ENCODE measurements around the gene CX3CL1. TPM values are rescaled to one million over a fixed set of nuclear protein-coding genes. Genes with fewer than 3 reads are reported as not detected.

CX3CL1 gene
- total RNA-seq, 5 donors from 2014 or later (not counting 1 experiment from before 2014, with no cell fraction given), result 0.13 to 0.18 (median 0.16) TPM; not detected in 2

DNA sequence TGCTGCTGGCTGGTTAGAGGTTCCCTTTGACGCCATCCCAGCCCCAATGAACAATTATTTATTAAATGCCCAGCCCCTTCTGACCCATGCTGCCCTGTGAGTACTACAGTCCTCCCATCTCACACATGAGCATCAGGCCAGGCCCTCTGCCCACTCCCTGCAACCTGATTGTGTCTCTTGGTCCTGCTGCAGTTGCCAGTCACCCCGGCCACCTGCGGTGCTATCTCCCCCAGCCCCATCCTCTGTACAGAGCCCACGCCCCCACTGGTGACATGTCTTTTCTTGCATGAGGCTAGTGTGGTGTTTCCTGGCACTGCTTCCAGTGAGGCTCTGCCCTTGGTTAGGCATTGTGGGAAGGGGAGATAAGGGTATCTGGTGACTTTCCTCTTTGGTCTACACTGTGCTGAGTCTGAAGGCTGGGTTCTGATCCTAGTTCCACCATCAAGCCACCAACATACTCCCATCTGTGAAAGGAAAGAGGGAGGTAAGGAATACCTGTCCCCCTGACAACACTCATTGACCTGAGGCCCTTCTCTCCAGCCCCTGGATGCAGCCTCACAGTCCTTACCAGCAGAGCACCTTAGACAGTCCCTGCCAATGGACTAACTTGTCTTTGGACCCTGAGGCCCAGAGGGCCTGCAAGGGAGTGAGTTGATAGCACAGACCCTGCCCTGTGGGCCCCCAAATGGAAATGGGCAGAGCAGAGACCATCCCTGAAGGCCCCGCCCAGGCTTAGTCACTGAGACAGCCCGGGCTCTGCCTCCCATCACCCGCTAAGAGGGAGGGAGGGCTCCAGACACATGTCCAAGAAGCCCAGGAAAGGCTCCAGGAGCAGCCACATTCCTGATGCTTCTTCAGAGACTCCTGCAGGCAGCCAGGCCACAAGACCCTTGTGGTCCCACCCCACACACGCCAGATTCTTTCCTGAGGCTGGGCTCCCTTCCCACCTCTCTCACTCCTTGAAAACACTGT, 11.3 kb downstream of the CX3CL1 start:
- Histone ChIP-seq H3K4me1 (ENCODE audit: control insufficient read depth in 1 of 2, extremely low read depth in 1 of 2, insufficient read depth in 2 of 2, low read length in 2 of 2) (peaks cover 0 to 6% of the 10 kb centered on the region in 2 experiments), H3K27me3 (replicated peaks in 1 of 2; ENCODE audit: control insufficient read depth in 2 of 2, extremely low read depth in 1 of 2, insufficient read depth in 2 of 2, low read length in 1 of 2) (peaks cover 0 to 12% of the 10 kb centered on the region in 2 experiments), H3K36me3 (ENCODE audit: control insufficient read depth in 2 of 2, extremely low read depth in 1 of 2, insufficient read depth in 1 of 2, low read length in 1 of 2) (no peaks in the 10 kb centered on the region), H3K4me3 (ENCODE audit: control insufficient read depth in 1 of 2, extremely low read depth in 1 of 2, low read length in 1 of 2) (no peak overlapping the region), H3K9me3 (no peaks in the 10 kb centered on the region), H3K27ac (ENCODE audit: low read length) (no peak overlapping the region)
- ATAC-seq (replicated peaks in 1 of 4), result no peak
- H3K27ac Mint-ChIP-seq, result no peak overlapping the region
- no peak for DNase-seq
- H3K4me1 Mint-ChIP-seq, result peaks cover 0 to 9% (median 8%) of the 10 kb centered on the region in 3 donors
- H3K27me3 Mint-ChIP-seq, result no peaks in the 10 kb centered on the region
- H3K36me3 Mint-ChIP-seq, result no peaks in the 10 kb centered on the region
- ChIA-PET CTCF (no interaction called here), POLR2A (no interaction called here)
- H3K9me3 Mint-ChIP-seq, result no peaks in the 10 kb centered on the region
- WGBS (ENCODE audit: insufficient coverage), result 88% methylated on average over 5 of the region's 8 CpGs
- H3K4me3 Mint-ChIP-seq, result no peak overlapping the region

DNA sequence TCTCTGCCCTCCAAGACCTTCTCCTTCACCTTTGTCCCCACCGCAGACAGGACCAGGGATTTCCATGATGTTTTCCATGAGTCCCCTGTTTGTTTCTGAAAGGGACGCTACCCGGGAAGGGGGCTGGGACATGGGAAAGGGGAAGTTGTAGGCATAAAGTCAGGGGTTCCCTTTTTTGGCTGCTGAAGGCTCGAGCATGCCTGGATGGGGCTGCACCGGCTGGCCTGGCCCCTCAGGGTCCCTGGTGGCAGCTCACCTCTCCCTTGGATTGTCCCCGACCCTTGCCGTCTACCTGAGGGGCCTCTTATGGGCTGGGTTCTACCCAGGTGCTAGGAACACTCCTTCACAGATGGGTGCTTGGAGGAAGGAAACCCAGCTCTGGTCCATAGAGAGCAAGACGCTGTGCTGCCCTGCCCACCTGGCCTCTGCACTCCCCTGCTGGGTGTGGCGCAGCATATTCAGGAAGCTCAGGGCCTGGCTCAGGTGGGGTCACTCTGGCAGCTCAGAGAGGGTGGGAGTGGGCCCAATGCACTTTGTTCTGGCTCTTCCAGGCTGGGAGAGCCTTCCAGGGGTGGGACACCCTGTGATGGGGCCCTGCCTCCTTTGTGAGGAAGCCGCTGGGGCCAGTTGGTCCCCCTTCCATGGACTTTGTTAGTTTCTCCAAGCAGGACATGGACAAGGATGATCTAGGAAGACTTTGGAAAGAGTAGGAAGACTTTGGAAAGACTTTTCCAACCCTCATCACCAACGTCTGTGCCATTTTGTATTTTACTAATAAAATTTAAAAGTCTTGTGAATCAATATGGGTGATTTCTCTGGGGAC, 12.2 kb downstream of the CX3CL1 start:
- H3K4me3 ChIP-seq (ENCODE audit: control insufficient read depth in 1 of 2, extremely low read depth in 1 of 2, low read length in 1 of 2), result no peak overlapping the region
- H3K4me1 Mint-ChIP-seq, result peaks cover 0 to 9% (median 8%) of the 10 kb centered on the region in 3 donors
- no peak overlapping the region for H3K27ac ChIP-seq (ENCODE audit: low read length)
- no peaks in the 10 kb centered on the region for H3K36me3 Mint-ChIP-seq
- H3K9me3 Mint-ChIP-seq, result no peaks in the 10 kb centered on the region
- ATAC-seq (replicated peaks in 1 of 4) (no peak), DNase-seq (no peak)
- no peak overlapping the region for H3K27ac Mint-ChIP-seq
- H3K4me1 ChIP-seq (ENCODE audit: control insufficient read depth in 1 of 2, extremely low read depth in 1 of 2, insufficient read depth in 2 of 2, low read length in 2 of 2), result peaks cover 0 to 6% of the 10 kb centered on the region in 2 experiments
- peaks cover 0 to 14% of the 10 kb centered on the region in 2 experiments for H3K27me3 ChIP-seq (replicated peaks in 1 of 2; ENCODE audit: control insufficient read depth in 2 of 2, extremely low read depth in 1 of 2, insufficient read depth in 2 of 2, low read length in 1 of 2)
- CTCF ChIA-PET, result no interaction called here
- H3K9me3 ChIP-seq, result no peaks in the 10 kb centered on the region
- H3K27me3 Mint-ChIP-seq, result no peaks in the 10 kb centered on the region
- H3K4me3 Mint-ChIP-seq, result no peak overlapping the region
- 42% methylated on average over 9 of the region's 11 CpGs for WGBS (ENCODE audit: insufficient coverage)
- no peaks in the 10 kb centered on the region for H3K36me3 ChIP-seq (ENCODE audit: control insufficient read depth in 2 of 2, extremely low read depth in 1 of 2, insufficient read depth in 1 of 2, low read length in 1 of 2)
- POLR2A ChIA-PET, result no interaction called here

DNA sequence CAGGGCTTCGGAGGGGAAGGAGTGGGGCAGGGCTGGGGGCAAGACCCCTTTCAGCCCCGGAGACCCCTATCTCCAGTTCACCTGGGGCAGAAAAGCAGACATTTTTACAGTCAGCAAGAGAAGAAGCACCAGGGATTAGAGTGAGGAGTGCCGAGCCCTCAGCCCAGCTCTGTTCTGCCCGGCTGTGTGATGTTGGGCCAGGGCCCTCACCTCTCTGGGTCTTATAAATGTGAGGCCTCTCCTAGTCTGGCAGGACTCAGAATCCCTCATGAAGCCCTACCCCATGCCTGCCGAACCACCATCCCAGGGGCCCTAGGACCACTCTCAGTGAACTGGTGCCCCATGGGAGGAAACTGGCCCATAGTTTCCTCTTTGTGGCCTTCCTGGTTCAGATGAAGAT, 12.8 kb downstream of the CX3CL1 start:
- WGBS (ENCODE audit: insufficient coverage), result 100% methylated on average over 2 of the region's 5 CpGs
- ATAC-seq (replicated peaks in 1 of 4), result no peak
- H3K4me3 Mint-ChIP-seq, result no peak overlapping the region
- DNase-seq, result no peak
- Histone ChIP-seq H3K9me3 (no peaks in the 10 kb centered on the region), H3K4me3 (ENCODE audit: control insufficient read depth in 1 of 2, extremely low read depth in 1 of 2, low read length in 1 of 2) (no peak overlapping the region), H3K27ac (ENCODE audit: low read length) (no peak overlapping the region), H3K27me3 (replicated peaks in 1 of 2; ENCODE audit: control insufficient read depth in 2 of 2, extremely low read depth in 1 of 2, insufficient read depth in 2 of 2, low read length in 1 of 2) (peaks cover 0 to 14% of the 10 kb centered on the region in 2 experiments), H3K36me3 (ENCODE audit: control insufficient read depth in 2 of 2, extremely low read depth in 1 of 2, insufficient read depth in 1 of 2, low read length in 1 of 2) (no peaks in the 10 kb centered on the region), H3K4me1 (ENCODE audit: control insufficient read depth in 1 of 2, extremely low read depth in 1 of 2, insufficient read depth in 2 of 2, low read length in 2 of 2) (peaks cover 0 to 6% of the 10 kb centered on the region in 2 experiments)
- ChIA-PET POLR2A (no interaction called here), CTCF (no interaction called here)
- peaks cover 0 to 9% (median 8%) of the 10 kb centered on the region in 3 donors for H3K4me1 Mint-ChIP-seq
- H3K27ac Mint-ChIP-seq, result no peak overlapping the region
- no peaks in the 10 kb centered on the region for H3K27me3 Mint-ChIP-seq
- H3K36me3 Mint-ChIP-seq, result no peaks in the 10 kb centered on the region
- no peaks in the 10 kb centered on the region for H3K9me3 Mint-ChIP-seq

DNA sequence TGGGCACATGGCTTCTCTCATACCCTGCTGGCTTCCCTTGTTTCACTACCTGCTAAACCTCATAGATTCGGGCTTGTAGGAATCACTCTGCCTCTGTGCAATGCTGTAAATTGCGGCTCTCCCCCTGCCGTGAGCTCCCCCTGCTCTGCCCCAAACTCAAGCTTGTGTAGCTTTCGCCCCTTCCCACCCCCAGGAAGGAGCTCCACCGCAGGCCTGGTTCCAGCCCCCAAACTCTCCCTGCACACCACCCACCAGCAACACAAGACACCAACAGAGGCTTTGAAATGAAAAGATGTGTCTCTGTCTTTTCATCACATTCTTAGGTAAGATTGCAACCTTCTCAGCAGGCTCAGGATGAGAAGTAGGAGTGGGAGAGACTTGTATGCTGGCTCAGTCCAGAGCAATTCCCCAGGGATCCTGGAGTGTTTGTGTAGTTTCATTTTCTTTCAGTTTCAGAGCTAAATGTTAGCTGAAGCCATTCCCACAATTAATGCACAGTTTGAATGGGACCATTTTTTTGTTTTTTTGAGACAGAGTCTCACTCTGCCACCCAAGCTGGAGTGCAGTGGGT, 14.2 kb downstream of the CX3CL1 start:
- Histone ChIP-seq H3K4me1 (ENCODE audit: control insufficient read depth in 1 of 2, extremely low read depth in 1 of 2, insufficient read depth in 2 of 2, low read length in 2 of 2) (no peaks in the 10 kb centered on the region), H3K27me3 (replicated peaks in 1 of 2; ENCODE audit: control insufficient read depth in 2 of 2, extremely low read depth in 1 of 2, insufficient read depth in 2 of 2, low read length in 1 of 2) (peaks cover 0 to 14% of the 10 kb centered on the region in 2 experiments), H3K9me3 (no peaks in the 10 kb centered on the region), H3K4me3 (ENCODE audit: control insufficient read depth in 1 of 2, extremely low read depth in 1 of 2, low read length in 1 of 2) (no peak overlapping the region), H3K27ac (ENCODE audit: low read length) (no peak overlapping the region), H3K36me3 (ENCODE audit: control insufficient read depth in 2 of 2, extremely low read depth in 1 of 2, insufficient read depth in 1 of 2, low read length in 1 of 2) (no peaks in the 10 kb centered on the region)
- H3K4me1 Mint-ChIP-seq, result peaks cover 0 to 2% (median 1%) of the 10 kb centered on the region in 3 donors
- no peak overlapping the region for H3K4me3 Mint-ChIP-seq
- no peaks in the 10 kb centered on the region for H3K9me3 Mint-ChIP-seq
- H3K27me3 Mint-ChIP-seq, result no peaks in the 10 kb centered on the region
- no peak overlapping the region for H3K27ac Mint-ChIP-seq
- ATAC-seq (replicated peaks in 1 of 4) (no peak), DNase-seq (no peak)
- WGBS (ENCODE audit: insufficient coverage), result 37% methylated on average over 3 of the region's 5 CpGs
- H3K36me3 Mint-ChIP-seq, result no peaks in the 10 kb centered on the region
- ChIA-PET POLR2A (no interaction called here), CTCF (no interaction called here)

DNA sequence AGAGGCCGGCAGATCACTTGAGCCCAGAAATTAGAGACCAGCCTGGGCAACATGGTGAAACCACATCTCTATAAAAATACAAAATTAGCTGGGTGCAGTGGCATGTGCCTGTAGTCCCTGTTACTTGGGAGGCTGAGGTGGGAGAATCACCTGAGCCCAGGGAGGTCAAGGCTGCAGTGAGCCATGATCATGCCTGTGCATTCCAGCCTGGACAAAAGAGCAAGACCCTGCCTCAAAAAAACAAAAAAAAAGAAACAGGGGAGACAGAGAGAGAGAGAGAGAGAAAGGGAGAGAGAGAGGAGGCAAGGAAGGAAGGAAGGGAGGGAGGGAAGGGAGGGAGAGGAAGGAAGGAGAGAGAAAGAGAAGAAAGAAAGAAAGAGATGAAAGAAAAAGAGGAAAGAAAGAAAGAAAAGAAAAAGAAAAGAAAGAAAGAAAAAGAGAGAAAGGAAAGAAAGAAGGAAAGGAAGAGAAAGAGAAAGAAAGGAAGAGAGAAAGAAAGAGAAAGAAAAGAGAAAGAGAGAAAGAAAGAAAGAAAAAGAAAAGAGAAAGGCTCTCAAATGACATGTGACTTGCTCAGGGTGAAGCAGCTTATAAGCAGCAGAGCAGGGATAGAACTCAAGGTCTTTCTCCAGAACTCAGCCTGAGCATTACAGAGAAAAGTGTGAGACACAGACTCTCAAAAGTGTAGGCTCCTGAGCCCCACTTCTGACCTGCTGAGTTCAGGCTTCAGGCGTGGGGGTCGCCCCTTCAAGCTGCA, 15.5 kb downstream of the CX3CL1 start:
- ATAC-seq (replicated peaks in 1 of 4), result no peak
- peaks cover 0 to 14% of the 10 kb centered on the region in 2 experiments for H3K27me3 ChIP-seq (replicated peaks in 1 of 2; ENCODE audit: control insufficient read depth in 2 of 2, extremely low read depth in 1 of 2, insufficient read depth in 2 of 2, low read length in 1 of 2)
- no peak overlapping the region for H3K27ac ChIP-seq (ENCODE audit: low read length)
- H3K9me3 ChIP-seq, result no peaks in the 10 kb centered on the region
- ChIA-PET POLR2A (no interaction called here), CTCF (no interaction called here)
- Mint-ChIP-seq H3K4me3 (no peak overlapping the region), H3K27me3 (peaks cover 0 to 3% of the 10 kb centered on the region in 2 donors), H3K4me1 (no peaks in the 10 kb centered on the region), H3K9me3 (no peaks in the 10 kb centered on the region), H3K36me3 (no peaks in the 10 kb centered on the region), H3K27ac (no peak overlapping the region)
- no peak overlapping the region for H3K4me3 ChIP-seq (ENCODE audit: control insufficient read depth in 1 of 2, extremely low read depth in 1 of 2, low read length in 1 of 2)
- 53% methylated on average over 2 of the region's 3 CpGs for WGBS (ENCODE audit: insufficient coverage)
- H3K4me1 ChIP-seq (ENCODE audit: control insufficient read depth in 1 of 2, extremely low read depth in 1 of 2, insufficient read depth in 2 of 2, low read length in 2 of 2), result no peaks in the 10 kb centered on the region
- DNase-seq, result no peak
- H3K36me3 ChIP-seq (ENCODE audit: control insufficient read depth in 2 of 2, extremely low read depth in 1 of 2, insufficient read depth in 1 of 2, low read length in 1 of 2), result no peaks in the 10 kb centered on the region
